Stimulated activated CD8-positive, alpha-beta memory T cell treated with anti-CD3 and anti-CD28 coated beads, Interleukin-15, amount 100 ng/mL, for 48 hours (primary cell): ENCODE data around the gene IQSEC1.

Experiments
- DNase-seq, 2 donors: peaks; one replicate each; pipeline ENCODE4 v3.0.0-alpha.2; 2020; ENCODE audit warnings: low read depth in 2 of 2

Gene IQSEC1

DNA sequence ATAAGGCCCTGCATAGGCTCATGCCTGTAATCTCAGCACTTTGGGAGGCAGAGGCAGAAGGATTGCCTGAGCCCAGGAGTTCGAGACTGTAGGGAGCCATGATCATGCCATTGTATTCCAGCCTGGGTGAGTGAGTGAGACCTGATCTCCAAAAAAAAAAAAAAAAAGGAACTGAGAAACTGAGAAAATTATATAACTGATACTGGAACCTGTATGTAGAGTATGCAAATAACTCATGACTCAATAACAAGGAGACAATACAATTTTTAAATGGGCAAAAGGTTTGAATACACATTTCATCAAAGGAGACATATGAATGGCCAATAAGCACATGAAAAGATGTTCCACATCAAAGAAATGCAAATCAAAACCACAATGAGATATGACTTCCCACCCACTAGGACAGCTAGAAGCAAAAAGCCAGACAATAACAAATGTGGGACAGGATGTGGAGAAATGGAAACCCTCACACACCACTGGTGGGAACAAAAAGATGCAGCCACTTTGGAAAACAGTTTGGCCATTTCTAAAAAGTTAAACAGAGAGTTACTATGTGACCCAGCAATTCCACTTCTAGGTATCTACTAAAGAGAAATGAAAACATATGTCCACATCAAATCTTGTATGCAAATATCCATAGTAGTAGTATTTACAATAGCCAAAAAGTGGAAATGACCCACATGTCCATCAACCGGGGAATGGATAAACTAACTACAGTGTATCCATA lies 70.7 kb downstream of the IQSEC1 start:
- no peak for DNase-seq

DNA sequence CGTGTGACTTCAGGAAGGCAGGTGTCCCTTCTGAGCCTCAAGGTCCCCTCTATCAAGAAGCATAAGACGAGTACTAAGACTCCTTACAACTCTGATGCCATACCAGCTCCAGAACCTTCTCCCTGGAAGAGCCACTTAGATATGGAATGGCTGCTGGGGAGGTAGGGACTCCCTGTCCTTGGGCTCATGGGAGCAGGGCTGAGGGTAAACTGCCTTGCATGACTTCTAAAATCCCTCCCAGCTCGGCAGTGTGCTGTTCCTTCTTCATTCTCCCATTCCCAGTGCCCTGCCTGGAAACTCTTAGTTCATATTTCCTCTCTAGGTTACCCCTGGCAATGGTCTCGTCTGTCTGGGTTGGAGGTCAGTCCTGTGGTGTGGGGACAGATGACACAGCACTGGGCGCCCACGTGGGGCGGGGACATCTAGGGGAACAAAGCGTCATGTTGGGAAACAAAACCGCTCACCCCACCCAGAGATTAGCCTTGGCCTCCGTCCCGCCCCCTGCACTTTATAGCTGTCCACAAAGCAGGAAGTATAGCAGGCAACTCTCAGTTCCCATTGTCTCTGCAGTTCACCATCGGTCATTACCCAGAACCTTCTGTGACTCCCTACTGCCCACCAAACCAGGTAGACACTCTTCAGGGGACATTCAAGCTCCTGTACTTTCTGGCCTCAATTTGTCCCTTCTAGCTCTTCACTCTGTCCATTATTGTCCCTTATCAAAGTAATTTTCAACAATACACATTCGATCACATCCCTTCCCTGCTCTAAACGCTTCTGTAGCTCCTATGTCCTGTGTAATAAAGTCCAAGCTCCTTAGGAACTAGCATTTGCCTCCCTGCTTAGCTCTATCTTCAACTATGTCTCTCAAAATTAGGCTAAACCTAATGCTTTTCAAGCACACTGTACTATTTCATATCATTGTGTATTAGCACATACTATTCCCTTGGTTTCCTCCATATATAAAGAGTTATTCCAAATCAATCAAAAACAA lies 73.8 kb downstream of the IQSEC1 start:
- no peak for DNase-seq

DNA sequence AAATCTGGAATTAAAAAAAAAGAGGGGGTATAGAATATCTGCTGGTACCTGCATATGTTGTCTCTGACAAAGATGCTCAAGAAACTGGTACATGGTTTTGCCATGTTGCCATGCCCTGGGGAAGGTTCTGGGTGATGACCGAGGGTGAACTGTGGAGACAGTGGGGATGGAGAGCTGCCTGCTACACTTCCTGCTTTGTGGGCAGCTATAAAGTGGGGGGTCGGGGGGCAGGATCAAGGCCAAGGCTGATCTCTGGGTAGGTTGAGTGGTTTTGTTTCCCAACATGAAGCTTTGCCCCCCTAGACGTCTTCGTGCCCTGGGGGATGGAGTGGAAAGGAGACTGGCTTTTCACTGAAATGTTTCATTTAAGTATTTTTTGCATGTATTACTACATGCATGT lies 74.6 kb downstream of the IQSEC1 start:
- no peak for DNase-seq

DNA sequence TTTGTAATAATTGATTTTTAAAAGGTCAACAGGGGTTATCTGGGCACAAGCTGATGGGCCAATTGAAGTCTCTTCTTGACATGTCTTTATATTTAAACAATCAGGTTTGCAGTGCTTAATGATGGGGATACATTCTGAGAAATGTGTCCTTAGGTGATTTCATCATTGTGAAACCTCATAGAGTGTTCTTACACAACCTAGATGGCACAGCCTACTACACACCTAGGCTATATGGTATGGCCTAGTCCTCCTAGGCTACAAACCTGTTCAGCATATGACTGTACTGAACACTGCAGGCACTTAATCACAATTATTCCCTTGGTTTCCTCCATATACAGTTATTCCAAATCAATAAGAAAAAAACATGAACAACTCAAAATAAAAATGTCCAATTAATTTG lies 75.8 kb downstream of the IQSEC1 start:
- no peak for DNase-seq

DNA sequence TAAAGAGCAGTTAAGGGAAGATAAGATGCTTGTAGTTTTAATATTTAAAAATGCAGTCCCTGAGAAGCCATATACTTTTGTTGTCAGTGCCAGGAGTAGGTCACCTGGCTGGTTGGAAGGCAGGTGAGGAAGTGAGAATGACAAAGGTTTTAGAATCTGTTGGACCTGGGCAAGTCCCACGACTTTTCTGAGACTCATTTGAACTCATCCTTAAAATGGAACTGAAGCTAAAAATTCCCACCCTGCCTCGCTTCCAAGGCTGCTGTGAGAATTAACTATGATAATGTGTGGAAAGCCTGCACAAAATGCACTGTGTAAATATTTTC lies 77.1 kb downstream of the IQSEC1 start:
- no peak for DNase-seq

DNA sequence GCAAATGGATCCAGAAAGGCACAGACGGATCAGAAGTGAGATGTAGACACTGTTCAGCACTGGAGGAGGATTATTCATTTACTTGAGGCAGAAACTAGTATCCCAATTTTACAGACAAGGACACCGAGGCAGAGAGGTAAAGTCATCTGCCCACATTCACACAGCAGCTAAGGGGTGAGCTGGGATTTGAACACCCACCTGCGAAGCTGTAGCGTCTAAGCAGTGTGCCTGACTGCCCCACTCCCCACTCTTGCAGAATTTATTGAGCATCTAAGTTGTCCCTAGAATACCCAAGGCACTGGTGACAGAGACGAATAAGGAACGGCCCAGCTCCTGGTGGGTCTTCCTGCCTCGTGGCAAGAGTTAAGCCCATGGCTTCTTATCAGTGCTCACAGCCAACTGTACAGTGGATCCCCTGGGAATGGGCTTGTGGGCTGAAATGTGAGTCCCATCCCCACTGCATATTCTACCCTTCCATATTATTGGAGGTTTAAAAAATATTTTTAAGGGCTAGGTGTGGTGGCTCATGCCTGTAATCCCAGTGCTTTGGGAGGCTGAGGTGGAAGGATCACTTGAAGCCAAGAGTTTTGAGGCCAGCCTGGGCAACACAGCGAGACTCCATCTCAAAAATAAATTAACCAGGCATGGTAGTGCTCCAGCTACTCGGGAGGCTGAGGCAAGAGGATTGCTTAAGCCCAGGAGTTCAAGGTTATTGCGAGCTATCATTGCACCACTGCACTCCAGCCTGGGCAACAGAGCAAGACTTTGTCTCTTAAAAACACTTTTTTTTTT lies 77.6 kb downstream of the IQSEC1 start:
- no peak for DNase-seq

DNA sequence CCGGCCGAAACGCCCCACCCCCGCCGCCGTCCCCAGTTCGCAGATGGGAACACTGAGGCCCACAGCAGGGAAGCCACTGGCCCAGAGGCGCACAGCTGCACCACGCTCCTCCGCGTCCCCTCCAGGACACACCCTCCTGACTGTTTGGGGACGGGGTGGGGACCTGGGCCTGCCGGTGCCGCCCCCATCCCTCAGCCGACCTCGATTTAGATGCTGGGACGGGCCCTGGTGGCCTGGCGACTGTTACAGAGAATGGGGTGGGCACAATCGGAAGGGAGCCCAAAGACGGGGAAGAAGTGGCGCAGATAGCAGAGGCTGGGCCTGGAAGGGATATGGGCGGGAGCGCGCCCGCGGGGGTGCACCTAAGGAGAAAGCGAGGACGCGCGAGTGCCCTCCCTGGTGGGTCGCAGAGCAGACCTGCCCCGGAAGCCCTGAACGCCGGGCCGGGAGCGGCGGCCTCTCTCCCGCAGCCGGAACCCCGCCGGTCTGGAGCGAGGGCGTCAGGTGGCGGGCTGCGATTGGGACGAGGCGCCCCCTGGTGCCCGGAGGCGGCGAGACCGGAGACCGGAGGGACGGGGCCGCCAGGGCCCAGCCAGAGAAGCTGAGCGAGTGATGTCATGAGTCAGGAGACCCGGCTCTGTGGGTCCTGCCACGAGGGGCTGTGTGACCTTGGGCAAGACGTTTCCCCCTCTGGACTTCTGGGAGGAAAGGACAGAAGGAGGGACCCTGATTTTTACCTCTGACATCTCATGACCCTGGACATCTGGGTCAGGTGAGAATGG lies 78.4 kb downstream of the IQSEC1 start:
- DNase-seq = peak; percentile 84

DNA sequence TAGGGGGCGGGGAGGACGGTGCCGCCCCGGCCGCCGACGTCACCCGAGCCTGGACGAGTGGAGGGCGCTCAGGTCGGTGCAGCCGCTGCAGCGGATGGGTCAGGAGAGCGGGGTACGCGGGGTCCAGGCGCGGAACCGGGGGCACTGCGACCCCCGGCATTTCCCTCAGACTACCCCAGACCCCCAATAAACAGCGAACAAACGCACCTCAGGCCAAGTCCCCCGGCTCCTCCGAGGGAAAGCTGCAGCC lies 78.9 kb downstream of the IQSEC1 start:
- DNase-seq = no peak

DNA sequence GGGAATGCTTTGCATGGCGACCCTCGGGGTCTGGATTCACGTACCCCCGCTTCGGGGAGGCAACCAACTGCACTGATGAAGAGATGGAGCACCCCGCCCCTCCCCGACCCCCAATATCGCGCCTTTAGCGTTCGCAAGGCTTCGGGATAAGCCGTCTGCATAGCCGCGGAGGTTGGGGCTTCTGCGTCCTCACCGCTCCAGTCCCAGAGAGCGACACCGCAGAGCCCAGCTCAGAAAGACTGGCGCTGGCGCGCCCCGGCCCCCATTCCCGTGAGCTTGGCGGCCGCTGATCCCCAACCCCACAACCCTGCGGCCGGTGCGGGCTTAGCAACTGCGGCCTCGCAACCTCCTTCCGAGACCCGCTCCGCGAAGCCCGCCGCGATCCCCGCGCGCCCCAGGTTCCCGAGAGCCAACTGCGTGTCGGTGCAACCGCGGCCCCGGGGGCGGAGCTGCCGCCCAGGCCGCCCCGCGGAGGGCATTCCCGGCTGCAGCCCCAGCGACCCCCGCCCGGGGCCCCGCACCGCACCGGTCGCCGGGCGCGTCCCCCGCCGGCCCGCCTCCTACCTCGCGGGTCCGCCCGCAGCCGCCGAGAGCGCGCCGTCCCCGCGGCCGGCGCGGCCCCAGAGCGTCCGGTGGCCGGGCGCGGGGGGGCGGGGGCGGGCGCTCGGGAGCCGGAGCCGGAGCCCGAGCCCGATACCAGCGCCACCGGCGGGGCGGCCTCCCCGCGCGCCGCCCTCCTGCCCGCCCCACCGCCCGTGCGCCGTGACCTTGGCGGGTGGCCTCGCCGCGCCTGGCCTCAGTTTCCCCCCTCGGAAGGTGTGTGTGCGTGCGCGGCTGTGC lies 79.5 kb downstream of the IQSEC1 start:
- no peak for DNase-seq

DNA sequence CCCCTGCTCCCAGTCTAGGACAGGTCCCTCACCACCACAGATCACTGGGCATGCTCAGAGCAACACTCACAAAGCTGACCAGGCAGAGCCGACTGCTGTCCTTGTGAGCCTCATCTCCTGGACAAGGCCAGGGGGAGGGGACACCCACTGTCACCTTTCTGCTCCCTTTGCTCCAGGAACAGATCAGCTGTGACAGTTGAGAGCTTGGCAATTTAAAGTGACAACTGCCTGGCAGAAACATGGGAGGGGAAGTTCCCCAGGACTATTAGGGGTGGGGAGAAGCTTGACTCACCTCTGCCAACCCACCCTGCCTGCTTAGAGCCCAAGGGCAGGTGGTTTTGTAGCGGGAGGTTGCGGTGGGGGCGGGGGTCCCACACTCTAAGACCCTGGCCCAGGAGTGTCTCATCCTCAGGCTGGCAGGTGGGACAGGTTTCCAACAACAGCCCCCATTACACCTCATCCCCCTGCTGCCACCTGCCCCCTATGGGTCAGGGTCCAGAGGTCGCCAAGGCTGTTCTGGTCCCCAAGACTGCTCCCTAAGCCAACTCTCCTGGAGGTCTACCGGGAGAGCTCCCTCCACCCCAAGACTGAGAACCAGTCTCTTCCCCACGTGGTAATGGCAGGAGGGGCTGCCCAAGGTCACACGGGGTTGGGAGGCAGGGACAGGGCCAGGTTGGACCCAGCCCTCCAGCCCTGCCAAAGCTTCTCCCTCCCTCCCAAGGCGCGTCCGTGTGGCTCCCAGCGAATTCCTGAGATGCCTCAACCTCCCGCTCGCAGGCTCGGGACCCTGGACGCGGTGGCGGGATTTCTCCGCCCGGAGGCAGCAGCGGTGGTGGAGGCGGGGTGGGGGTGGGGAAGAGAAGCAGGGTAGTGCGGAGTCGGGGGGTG lies 80.4 kb downstream of the IQSEC1 start:
- DNase-seq = no peak

DNA sequence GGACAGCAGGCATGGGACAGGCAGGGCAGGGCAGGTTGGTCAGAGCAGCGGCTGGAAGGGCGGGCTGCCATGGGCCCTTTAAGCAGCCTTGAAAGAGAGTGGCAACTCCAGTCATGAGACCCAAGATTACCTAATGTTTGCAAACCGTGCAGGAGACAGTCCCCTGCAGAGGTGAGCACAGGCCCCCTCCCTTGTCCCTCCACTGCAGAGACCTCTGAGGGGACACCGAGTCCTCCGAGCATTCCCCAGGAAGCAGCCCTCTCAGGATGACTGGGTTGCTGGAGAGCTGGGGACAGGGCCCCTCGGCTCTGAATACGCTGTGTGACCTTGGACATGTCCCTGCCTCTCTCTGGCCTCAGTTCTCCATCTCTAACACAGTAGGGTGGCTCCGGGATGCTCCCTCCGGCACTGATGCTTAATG lies 81.4 kb downstream of the IQSEC1 start:
- DNase-seq = no peak

DNA sequence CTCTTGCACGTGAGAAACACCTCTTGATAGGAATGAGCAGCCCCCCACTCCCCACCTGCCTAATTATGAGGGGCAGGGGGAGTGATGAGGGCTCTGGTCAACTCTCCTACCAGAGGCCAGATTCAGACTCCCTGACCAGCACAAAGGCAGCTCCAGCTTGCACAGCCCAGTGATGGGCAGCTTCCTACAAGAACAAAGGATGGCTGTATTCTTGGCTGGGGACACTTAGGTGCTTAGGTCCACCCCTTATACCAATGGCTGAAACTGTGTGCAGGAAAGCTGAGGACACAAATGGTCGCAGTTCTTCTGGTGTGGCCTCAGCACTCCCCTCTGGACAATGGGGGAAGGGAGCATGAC lies 81.8 kb downstream of the IQSEC1 start:
- no peak for DNase-seq

DNA sequence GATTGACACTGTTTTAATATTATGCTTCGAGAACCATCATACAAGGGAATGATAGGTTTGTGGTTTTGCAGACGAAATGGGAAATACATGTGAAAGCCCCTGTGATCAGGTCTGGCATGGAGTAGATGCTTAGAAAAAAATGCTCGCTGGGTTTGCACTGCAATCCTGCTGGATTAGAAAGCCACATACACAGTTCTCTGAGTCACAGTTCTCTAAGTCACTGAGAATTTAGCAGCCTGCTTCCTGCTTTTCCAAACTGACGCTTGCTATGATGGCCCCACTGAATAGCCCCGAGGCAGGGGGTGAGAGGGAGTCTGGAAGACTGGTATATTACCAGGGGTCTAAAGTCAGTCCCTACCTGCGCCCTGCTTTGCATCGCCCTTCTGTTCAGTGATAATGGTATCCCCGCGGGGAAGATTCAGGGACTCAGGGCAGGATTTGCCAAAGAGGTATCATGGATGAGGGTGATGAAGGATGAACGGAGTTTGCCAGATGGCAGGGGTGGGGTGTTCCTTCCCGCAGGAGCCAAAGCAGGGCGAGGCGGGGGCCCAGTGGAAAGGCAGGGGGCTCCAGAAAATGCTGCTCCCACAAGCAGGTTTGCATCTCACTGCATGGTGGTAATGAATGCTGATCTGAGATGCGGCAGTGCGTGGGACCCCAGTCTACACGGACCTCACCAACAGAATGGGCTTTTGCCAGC lies 82.3 kb downstream of the IQSEC1 start:
- DNase-seq = no peak

DNA sequence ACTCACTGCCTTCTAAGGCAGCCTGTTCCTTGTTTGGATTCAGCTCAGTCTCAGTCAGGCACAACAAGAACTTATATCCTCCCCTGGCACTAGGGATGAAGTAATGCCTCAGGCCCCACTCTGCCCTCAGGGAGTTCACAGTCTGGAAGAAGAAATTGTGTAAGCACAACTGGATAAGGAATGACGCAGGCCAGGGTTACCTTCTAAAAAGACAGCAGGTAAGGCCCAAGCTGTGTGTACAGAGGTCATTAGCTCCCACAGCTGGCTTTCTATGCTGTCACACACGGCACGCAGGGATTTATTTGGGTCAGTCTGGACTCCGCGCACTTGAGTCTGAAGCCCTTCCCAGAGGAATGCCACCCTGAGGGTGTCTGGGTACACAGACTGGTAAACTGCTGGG lies 82.9 kb downstream of the IQSEC1 start:
- DNase-seq = no peak

DNA sequence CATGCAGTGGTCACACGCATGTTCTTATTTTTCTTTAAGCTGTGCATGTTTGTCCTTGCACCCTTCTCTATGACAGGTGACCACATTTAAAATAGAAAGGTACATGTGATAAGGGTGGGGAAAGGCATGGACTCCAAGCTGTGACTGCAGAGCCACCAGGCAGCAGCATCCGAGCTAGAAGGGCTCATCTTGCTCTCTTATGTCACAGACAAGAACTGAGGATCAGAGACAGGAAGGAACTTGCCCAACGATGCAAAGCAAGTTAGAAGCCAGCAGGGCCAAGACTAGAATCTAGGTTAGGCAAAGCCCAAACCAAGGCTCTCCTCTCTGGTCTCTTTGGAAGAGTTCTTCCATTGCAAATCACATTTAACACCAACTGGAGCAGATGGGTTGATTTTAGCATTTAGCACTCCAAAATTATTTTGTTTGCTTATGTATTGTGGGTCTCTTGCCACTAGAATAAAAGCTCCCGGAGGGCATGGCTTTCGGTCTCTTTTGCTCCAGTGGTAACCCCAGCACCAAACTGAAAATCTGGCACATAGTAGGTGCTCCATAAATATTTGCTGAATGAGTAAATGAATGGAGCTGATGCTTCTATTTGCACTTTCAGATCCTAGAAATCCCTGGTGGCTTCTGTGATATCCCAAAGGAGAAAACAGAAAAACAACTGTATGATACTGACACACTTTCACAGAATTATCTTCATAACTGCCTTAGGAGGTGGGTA lies 84.3 kb downstream of the IQSEC1 start:
- DNase-seq = no peak

DNA sequence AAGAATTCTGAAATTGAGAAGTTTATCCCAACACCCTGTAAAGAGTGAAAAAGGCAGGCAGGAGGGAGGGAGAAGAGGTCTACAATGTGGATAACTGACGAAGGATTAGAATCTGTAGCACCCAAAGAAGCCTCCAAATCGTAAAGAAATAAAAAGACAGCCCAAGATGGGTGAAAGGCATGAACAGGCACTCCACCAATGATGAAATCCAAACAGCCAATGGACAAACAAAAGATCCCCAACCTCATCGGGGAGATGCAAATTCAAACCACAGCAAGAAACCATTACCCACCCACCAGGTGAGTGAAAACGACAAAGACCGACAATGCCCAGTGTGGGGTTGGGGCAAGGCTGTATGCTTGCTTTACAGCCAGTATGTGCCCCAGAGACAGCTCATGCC lies 85.6 kb downstream of the IQSEC1 start:
- DNase-seq = no peak

DNA sequence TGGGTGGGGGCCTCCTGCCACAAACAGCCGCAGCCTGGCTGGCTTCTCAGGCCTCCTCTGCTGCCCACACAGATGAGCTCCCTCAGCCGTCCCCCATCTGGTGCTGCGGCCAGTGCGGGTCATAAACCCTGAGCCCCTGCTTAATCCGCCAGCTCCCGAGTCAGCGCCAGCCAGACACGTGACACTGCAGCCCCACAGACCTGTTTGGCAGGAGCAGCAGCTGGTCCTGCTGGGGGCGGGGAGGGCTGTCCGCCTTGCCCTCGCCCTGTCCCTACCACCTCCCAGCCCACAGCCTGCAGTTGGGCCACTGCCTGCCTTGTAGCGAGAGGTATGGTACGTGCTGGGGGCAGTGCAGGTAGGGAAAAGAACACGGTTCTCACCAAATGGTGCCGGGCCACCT lies 86.2 kb downstream of the IQSEC1 start:
- no peak for DNase-seq

DNA sequence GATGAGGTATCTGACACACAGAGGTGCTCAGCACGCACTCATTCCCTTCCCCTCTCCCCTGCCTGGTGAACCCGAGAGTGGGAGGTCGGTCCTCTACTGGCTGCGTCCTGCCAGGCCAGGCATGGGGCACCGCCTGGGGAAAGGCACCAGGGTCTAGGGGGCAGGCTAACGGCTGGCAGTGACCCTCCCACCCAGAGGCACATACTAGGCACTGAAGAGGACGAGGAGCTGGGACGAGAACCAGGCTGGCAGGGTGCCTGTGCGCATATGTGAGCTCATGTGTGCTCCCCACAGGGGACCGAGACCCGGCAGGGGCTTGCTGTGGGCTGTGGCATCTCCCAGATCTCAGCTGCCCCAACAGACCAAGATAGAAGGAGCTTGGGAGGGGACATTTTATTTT lies 86.7 kb downstream of the IQSEC1 start:
- DNase-seq = no peak

DNA sequence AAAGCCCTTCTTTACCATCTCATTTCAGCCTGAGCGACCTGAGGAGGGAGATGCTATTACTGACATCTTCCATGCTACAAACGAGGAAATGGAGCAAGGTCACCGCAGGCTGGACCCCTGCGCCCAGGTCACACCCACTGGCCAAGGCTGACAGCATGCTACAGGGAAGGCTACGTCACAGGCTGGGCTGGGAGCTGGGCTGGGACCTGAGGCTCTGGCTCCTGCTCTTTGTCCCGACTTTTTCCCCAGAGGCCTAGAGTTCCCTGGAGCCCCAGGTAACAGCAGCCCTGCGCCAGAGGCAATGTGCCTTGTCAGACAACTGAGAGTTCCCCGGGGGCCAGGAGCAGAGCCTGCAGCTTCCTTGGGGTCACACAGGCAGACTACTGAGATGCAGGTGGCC lies 87.2 kb downstream of the IQSEC1 start:
- DNase-seq = no peak
